Stimulated activated effector memory CD8-positive, alpha-beta T cell treated with anti-CD3 and anti-CD28 coated beads, Interleukin-12 subunit alpha, Interleukin-12 subunit beta, amount 100 ng/mL, for 72 hours (primary cell): ENCODE data around the gene MYO5B.

Source experiments
- ATAC-seq: fragments of 150-1000 bp; cut with Tn5 transposase; 2 replicates; pipeline ENCODE4 v1.10.0; 2021
- DNase-seq, 2 donors: peaks; one replicate each; pipeline ENCODE4 v3.0.0; 2021 to 2022; ENCODE audit warnings: low spot score in 2 of 2
- H3K27ac Mint-ChIP-seq: one replicate; pipeline ENCODE4 v1.8.0; 2022; ENCODE audit warnings: mild to moderate bottlenecking, mixed read lengths
- H3K36me3 Mint-ChIP-seq: one replicate; pipeline ENCODE4 v1.8.0; 2022; ENCODE audit warnings: mild to moderate bottlenecking, mixed read lengths
- H3K4me1 Mint-ChIP-seq: one replicate; pipeline ENCODE4 v1.8.0; 2022; ENCODE audit warnings: mixed read lengths
- H3K4me3 Mint-ChIP-seq: one replicate; pipeline ENCODE4 v1.8.0; 2022; ENCODE audit warnings: mild to moderate bottlenecking, mixed read lengths
- H3K9me3 Mint-ChIP-seq: one replicate; pipeline ENCODE4 v1.8.0; 2022; ENCODE audit warnings: mixed read lengths

The MYO5B gene

DNA sequence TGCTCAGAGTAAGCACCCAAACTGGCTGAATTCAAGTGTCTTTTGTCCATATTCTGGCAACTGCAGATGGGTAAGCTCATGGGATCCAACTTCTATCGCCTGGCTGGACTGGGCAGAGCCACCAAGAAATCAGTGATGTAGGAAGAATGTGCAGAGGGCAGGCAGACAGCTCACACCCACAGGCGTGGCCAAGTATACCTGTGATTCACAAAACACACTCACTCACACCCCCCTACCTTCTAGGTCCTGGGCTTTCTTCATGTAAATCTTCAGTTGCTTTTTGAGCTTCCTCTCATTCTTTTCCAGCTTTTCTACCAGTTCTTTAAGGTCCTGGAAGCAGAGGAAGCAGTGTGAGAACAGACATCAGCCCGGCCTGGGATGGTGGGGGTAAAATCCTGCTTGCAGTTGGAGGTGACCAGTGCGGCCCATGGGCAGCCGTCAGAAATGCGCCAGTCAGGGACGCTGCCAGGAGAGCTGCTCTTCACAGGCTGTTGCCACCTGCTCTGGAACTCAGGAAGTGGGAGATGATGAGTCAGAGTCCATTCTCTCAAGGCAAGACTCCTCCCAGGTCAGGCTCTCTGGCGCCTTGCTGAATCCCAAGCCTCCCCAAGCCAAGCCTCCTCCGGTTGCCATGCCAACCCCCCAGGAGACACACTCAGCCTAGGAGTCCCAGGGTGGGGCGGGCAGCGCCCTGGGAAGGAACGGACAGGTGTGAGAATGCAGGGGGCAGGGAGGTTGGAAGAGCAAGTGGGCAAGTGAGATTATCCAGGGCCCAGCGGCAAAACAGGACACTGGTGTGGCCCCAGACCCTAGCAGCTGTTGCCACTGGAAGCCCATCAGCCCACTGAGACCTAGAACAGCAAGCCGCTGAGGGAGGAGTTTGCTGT is 345.4 kb downstream of the MYO5B start:
- H3K9me3 Mint-ChIP-seq, result no peaks in the 10 kb centered on the region
- H3K27ac Mint-ChIP-seq, result no peak overlapping the region
- no peaks in the 10 kb centered on the region for H3K36me3 Mint-ChIP-seq
- no peak overlapping the region for H3K4me3 Mint-ChIP-seq
- DNase-seq (peak in 1 of 2 donors; percentile 30), ATAC-seq (no peak)
- H3K4me1 Mint-ChIP-seq, result peaks cover 15% of the 10 kb centered on the region

GRCh38 chr18:49848115-49848514 is 346.8 kb downstream of the MYO5B start:
- Mint-ChIP-seq H3K36me3 (no peaks in the 10 kb centered on the region), H3K4me3 (no peak overlapping the region), H3K4me1 (peaks cover 24% of the 10 kb centered on the region), H3K9me3 (no peaks in the 10 kb centered on the region), H3K27ac (peak overlapping the region; percentile 6)
- no peak for ATAC-seq
- peak in 1 of 2 donors; percentile 36 for DNase-seq

DNA sequence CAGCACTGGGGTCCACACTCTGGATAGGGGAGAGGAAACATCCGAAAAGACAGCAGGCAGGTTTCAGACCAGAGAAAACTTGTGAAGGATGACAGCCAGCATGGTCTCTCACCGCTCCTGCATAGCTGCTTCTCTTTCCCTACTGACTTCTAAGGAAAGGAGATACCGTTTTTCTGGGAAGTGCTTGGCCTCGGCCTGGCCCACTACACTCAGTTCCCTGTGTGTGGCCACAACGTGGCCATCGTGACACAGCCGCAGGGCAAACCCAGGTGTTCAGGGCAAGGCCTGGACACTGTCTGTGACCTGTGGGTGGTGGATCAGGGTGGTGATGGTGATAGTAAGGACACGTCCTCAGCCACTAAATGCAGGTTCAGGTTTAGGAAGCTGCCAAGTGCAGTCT is 347.4 kb downstream of the MYO5B start:
- H3K27ac Mint-ChIP-seq, result no peak overlapping the region
- ATAC-seq (no peak), DNase-seq (peak in 1 of 2 donors; percentile 35)
- no peaks in the 10 kb centered on the region for H3K36me3 Mint-ChIP-seq
- H3K9me3 Mint-ChIP-seq, result no peaks in the 10 kb centered on the region
- H3K4me3 Mint-ChIP-seq, result no peak overlapping the region
- peaks cover 26% of the 10 kb centered on the region for H3K4me1 Mint-ChIP-seq

- Mint-ChIP-seq H3K9me3 (no peaks in the 10 kb centered on the region), H3K36me3 (no peaks in the 10 kb centered on the region), H3K4me3 (no peak overlapping the region), H3K4me1 (peaks cover 30% of the 10 kb centered on the region), H3K27ac (no peak overlapping the region)
- DNase-seq, result no peak
- ATAC-seq, result no peak
Observed at GRCh38 chr18:49846718-49847470, 348.1 kb downstream of the MYO5B start.

GRCh38 chr18:49846361-49846662 is 348.6 kb downstream of the MYO5B start:
- Mint-ChIP-seq H3K27ac (no peak overlapping the region), H3K9me3 (no peaks in the 10 kb centered on the region), H3K36me3 (no peaks in the 10 kb centered on the region), H3K4me1 (peaks cover 36% of the 10 kb centered on the region), H3K4me3 (no peak overlapping the region)
- DNase-seq (no peak), ATAC-seq (no peak)

GRCh38 chr18:49845629-49846360 is 349.2 kb downstream of the MYO5B start:
- H3K27ac Mint-ChIP-seq, result no peak overlapping the region

GRCh38 chr18:49844903-49845302 is 350.0 kb downstream of the MYO5B start:
- no peak overlapping the region for H3K27ac Mint-ChIP-seq
- H3K4me1 Mint-ChIP-seq, result peaks cover 36% of the 10 kb centered on the region
- no peak for ATAC-seq
- no peaks in the 10 kb centered on the region for H3K36me3 Mint-ChIP-seq
- no peaks in the 10 kb centered on the region for H3K9me3 Mint-ChIP-seq
- H3K4me3 Mint-ChIP-seq, result no peak overlapping the region
- no peak for DNase-seq

More at GRCh38 chr18:49845629-49846360, 349.2 kb downstream of the MYO5B start:
- no peaks in the 10 kb centered on the region for H3K36me3 Mint-ChIP-seq
- H3K4me1 Mint-ChIP-seq, result peaks cover 36% of the 10 kb centered on the region
- H3K9me3 Mint-ChIP-seq, result no peaks in the 10 kb centered on the region
- DNase-seq (peak in 1 of 2 donors; percentile 42), ATAC-seq (no peak)
- H3K4me3 Mint-ChIP-seq, result no peak overlapping the region

GRCh38 chr18:49843778-49844625 is 350.9 kb downstream of the MYO5B start:
- no peak overlapping the region for H3K27ac Mint-ChIP-seq
- H3K4me3 Mint-ChIP-seq, result no peak overlapping the region
- no peak for ATAC-seq
- H3K4me1 Mint-ChIP-seq, result peaks cover 36% of the 10 kb centered on the region
- DNase-seq, result peak in 1 of 2 donors; percentile 42
- no peaks in the 10 kb centered on the region for H3K9me3 Mint-ChIP-seq
- no peaks in the 10 kb centered on the region for H3K36me3 Mint-ChIP-seq

GRCh38 chr18:49843131-49843530 is 351.8 kb downstream of the MYO5B start:
- Mint-ChIP-seq H3K36me3 (no peaks in the 10 kb centered on the region), H3K27ac (no peak overlapping the region), H3K4me1 (peaks cover 36% of the 10 kb centered on the region), H3K4me3 (no peak overlapping the region), H3K9me3 (no peaks in the 10 kb centered on the region)
- DNase-seq (peak in 1 of 2 donors; percentile 25), ATAC-seq (no peak)

DNA sequence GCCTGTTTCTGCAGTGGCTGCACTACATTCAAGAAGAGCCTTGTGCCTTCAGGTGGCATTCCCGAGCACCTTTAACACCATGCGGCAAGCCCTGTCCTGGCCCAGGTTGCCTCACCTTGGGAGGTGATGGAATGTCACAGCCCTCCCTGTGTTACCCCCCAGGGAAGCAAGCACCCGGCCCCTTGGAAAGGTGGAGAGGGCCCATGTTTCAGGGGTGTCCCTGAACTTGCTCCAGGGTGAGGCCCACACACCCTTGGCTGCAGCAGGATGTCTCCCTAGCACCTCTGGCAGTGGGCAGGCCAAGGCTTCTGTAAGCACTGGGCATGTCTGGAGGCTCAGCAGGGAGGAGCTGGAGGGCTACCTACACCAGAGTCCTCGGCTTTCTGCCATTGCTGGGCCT is 352.3 kb downstream of the MYO5B start:
- ATAC-seq, result no peak
- H3K4me3 Mint-ChIP-seq, result no peak overlapping the region
- no peak overlapping the region for H3K27ac Mint-ChIP-seq
- H3K36me3 Mint-ChIP-seq, result no peaks in the 10 kb centered on the region
- peak in 1 of 2 donors; percentile 41 for DNase-seq
- H3K4me1 Mint-ChIP-seq, result peaks cover 31% of the 10 kb centered on the region
- H3K9me3 Mint-ChIP-seq, result no peaks in the 10 kb centered on the region

- Mint-ChIP-seq H3K9me3 (no peaks in the 10 kb centered on the region), H3K4me1 (peaks cover 25% of the 10 kb centered on the region), H3K4me3 (no peak overlapping the region), H3K36me3 (no peaks in the 10 kb centered on the region), H3K27ac (peak overlapping the region; percentile 79)
- DNase-seq, result peak in 1 of 2 donors; percentile 43
- no peak for ATAC-seq
Observed at GRCh38 chr18:49841236-49842217, 353.4 kb downstream of the MYO5B start.

- no peak for DNase-seq
- H3K36me3 Mint-ChIP-seq, result no peaks in the 10 kb centered on the region
- H3K27ac Mint-ChIP-seq, result no peak overlapping the region
- H3K4me3 Mint-ChIP-seq, result no peak overlapping the region
- ATAC-seq, result no peak
- H3K9me3 Mint-ChIP-seq, result no peaks in the 10 kb centered on the region
- peaks cover 18% of the 10 kb centered on the region for H3K4me1 Mint-ChIP-seq
Observed at GRCh38 chr18:49839012-49839411, 355.9 kb downstream of the MYO5B start.

GRCh38 chr18:49838381-49838780 is 356.6 kb downstream of the MYO5B start:
- H3K4me1 Mint-ChIP-seq, result peaks cover 15% of the 10 kb centered on the region
- DNase-seq (no peak), ATAC-seq (no peak)
- H3K4me3 Mint-ChIP-seq, result no peak overlapping the region
- no peaks in the 10 kb centered on the region for H3K9me3 Mint-ChIP-seq
- H3K27ac Mint-ChIP-seq, result no peak overlapping the region
- H3K36me3 Mint-ChIP-seq, result no peaks in the 10 kb centered on the region

DNA sequence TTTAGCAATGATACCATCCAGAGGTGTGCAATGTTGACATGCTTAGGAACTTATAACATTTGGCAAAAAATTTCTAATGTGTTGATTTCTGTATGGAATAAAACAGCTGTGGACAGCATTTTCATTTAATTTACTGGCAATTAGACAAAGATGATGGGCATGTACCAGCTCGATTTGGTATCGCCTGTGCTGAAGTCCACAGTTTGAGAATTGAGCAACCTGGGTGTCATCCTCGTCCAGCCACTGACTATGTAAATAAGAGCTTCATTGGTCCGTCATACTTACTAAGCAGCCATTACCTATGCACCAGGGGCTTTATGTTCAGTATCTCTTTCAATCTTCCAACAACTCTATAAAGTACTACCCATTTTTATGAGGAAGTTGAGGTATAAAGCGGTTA is 357.1 kb downstream of the MYO5B start:
- no peak overlapping the region for H3K27ac Mint-ChIP-seq

More for the DNA sequence above, 357.1 kb downstream of the MYO5B start:
- ATAC-seq (no peak), DNase-seq (no peak)
- peaks cover 10% of the 10 kb centered on the region for H3K4me1 Mint-ChIP-seq
- H3K4me3 Mint-ChIP-seq, result no peak overlapping the region
- no peaks in the 10 kb centered on the region for H3K9me3 Mint-ChIP-seq
- no peaks in the 10 kb centered on the region for H3K36me3 Mint-ChIP-seq
